Cardiac atrium fibroblast (primary cell): ENCODE results near the gene PACRG. TPM values are rescaled to one million over a fixed set of nuclear protein-coding genes. Genes with fewer than 3 reads are reported as not detected.

ENCODE experiments used
- total RNA-seq: library from RNA; depleted of rRNA; stranded (reverse); fragments of >200 nt; gene quantifications from 2 replicates; pipeline ENCODE4 v1.2.3, GENCODE V29; 2015

Gene PACRG
- total RNA-seq: 0.16 and 2.0 TPM in 2 replicates

GRCh38 chr6:162727322-162728182, at the start of gene PACRG, which contains the start of gene PRKN:
TSS of gene PACRG (plus strand) at chr6:162727974.
TSS of gene PRKN (minus strand) at chr6:162727766.

Other genes starting within 250 kb of the PACRG start
- 1.1 and 1.4 TPM in 2 replicates for gene PRKN, start 208 bp upstream of the PACRG start, total RNA-seq